Nephron progenitor cell (in vitro differentiated cells): ENCODE results near the gene INTU.
"Not testable (repeated sequence)": the region's sequence is repeated elsewhere in the genome, so short reads cannot be mapped to it uniquely, and the experiment has no call there.

Source experiments
- DNase-seq: peaks from one replicate; pipeline ENCODE4 v3.0.0; 2021
- H3K27ac Mint-ChIP-seq: 2 replicates; pipeline ENCODE4 v1.8.0; 2021; ENCODE audit warnings: mild to moderate bottlenecking, moderate library complexity, mixed read lengths
- H3K27me3 Mint-ChIP-seq: 2 replicates; pipeline ENCODE4 v1.8.0; 2021; ENCODE audit warnings: mild to moderate bottlenecking, low read depth, mixed read lengths; ENCODE audit not compliant: poor library complexity
- H3K36me3 Mint-ChIP-seq: 2 replicates; pipeline ENCODE4 v1.8.0; 2021; ENCODE audit warnings: low read depth, mixed read lengths
- H3K4me1 Mint-ChIP-seq: 2 replicates; pipeline ENCODE4 v1.8.0; 2021; ENCODE audit warnings: mixed read lengths
- H3K4me3 Mint-ChIP-seq: 2 replicates; pipeline ENCODE4 v1.8.0; 2021; ENCODE audit warnings: mild to moderate bottlenecking, moderate library complexity, mixed read lengths
- H3K9me3 Mint-ChIP-seq: 2 replicates; pipeline ENCODE4 v1.8.0; 2021; ENCODE audit warnings: mild to moderate bottlenecking, moderate library complexity, mixed read lengths
- CTCF ChIP-seq: fragments of 200-600 bp; sonication (generic); IDR thresholded peaks from 2 replicates; pipeline ENCODE4 v1.5.0; 2021; ENCODE audit warnings: antibody characterized with exemption

INTU gene

GRCh38 chr4:127632420-127633403 is at the start of gene INTU:
TSS of gene INTU (plus strand) at chr4:127632957. CDS start at chr4:127633035, 78 bp downstream.
- no peaks in the 10 kb centered on the region for H3K9me3 Mint-ChIP-seq
- peaks cover 8% of the 10 kb centered on the region for H3K36me3 Mint-ChIP-seq
- H3K27me3 Mint-ChIP-seq = peaks cover 21% of the 10 kb centered on the region
- peak; percentile 89 for DNase-seq
- H3K4me1 Mint-ChIP-seq = peaks cover 13% of the 10 kb centered on the region
- TF ChIP-seq CTCF = no peak
- H3K27ac Mint-ChIP-seq = peak within 1 kb of the TSS; percentile 99
- H3K4me3 Mint-ChIP-seq = peak within 1 kb of the TSS; percentile 99

- H3K36me3 Mint-ChIP-seq, DNase-seq, H3K27me3 Mint-ChIP-seq, H3K4me1 Mint-ChIP-seq, H3K27ac Mint-ChIP-seq, H3K4me3 Mint-ChIP-seq: not testable (repeated sequence)
- peaks cover 14% of the 10 kb centered on the region for H3K9me3 Mint-ChIP-seq
Measured at GRCh38 chr4:127586496-127586895, 46.3 kb upstream of the INTU start.

GRCh38 chr4:127586922-127587571 is 45.7 kb upstream of the INTU start:
- peak; percentile 25 for DNase-seq
- Mint-ChIP-seq H3K27ac (peak overlapping the region; percentile 22), H3K4me3 (no peak overlapping the region), H3K27me3 (peaks cover 3% of the 10 kb centered on the region), H3K36me3 (no peaks in the 10 kb centered on the region), H3K9me3 (peaks cover 17% of the 10 kb centered on the region), H3K4me1 (no peaks in the 10 kb centered on the region)
- peak; percentile 72 for TF ChIP-seq CTCF

GRCh38 chr4:127589153-127589552 is 43.6 kb upstream of the INTU start:
- not testable (repeated sequence) for H3K4me1 Mint-ChIP-seq, H3K36me3 Mint-ChIP-seq, DNase-seq, H3K4me3 Mint-ChIP-seq, H3K27ac Mint-ChIP-seq, H3K27me3 Mint-ChIP-seq
- peaks cover 17% of the 10 kb centered on the region for H3K9me3 Mint-ChIP-seq

GRCh38 chr4:127598656-127599055 is 34.1 kb upstream of the INTU start:
- Mint-ChIP-seq H3K27ac (no peak overlapping the region), H3K27me3 (peaks cover 4% of the 10 kb centered on the region), H3K9me3 (peaks cover 3% of the 10 kb centered on the region), H3K36me3 (no peaks in the 10 kb centered on the region), H3K4me1 (no peaks in the 10 kb centered on the region), H3K4me3 (no peak overlapping the region)
- no peak for DNase-seq
- TF ChIP-seq CTCF = no peak

- no peak for TF ChIP-seq CTCF
- no peak for DNase-seq
Measured at GRCh38 chr4:127601029-127601428, 31.7 kb upstream of the INTU start.

More at GRCh38 chr4:127601029-127601428, 31.7 kb upstream of the INTU start:
- Mint-ChIP-seq H3K9me3 (no peaks in the 10 kb centered on the region), H3K36me3 (no peaks in the 10 kb centered on the region), H3K27ac (no peak overlapping the region), H3K4me3 (no peak overlapping the region), H3K4me1 (peaks cover 8% of the 10 kb centered on the region), H3K27me3 (no peaks in the 10 kb centered on the region)
